SHP77 (cell line): ENCODE data around the gene ELL.

Source experiments
- DNase-seq, 2 experiments: peaks; one replicate each; lab custom pipeline; 2025; lab: John Stamatoyannopoulos, UW

The ELL gene

GRCh38 chr19:18397242-18398202, 124.3 kb downstream of the ELL start, which contains the start of gene LRRC25:
Gene LRRC25 (minus strand): TSS chr19:18397622. CDS start chr19:18396963, 659 bp downstream.
- DNase-seq: no peak

DNA sequence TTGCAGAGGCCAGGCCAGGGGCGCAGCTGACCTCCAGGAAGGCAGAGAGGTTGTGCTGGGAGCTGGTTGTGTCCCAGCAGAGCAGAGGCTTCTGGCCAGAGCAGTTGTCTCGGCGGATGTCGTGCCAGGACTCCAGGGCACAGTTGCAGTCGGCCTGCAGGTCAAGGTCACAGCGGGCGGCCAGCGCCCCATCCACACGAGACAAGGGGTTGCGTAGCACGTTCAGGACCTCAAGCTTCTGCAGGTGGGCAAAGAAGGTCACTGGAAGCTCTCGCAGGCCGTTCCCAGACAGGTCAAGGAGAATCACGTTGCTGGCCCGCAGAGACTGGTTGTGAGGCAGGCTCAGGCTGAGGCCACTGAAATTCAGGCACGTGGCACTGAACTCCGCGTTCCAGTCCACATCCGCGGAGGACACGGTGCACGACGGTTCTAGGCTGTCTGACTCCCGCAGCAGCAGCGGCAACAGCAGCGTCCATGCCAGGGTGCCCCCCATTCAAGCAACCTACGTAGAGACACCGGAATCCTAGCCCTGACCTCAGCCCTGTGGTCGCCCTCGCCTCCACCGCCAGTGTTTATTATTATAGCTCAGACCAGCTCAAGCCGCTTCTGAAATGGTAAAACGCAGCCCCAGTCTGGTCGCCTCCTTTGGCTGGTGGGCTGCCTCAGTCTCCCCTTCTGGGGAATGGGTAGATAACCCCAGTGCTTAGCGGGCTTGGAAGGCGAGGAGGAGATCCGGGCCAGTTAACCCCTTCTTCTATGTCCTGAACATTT, 125.2 kb downstream of the ELL start:
- no peak for DNase-seq

DNA sequence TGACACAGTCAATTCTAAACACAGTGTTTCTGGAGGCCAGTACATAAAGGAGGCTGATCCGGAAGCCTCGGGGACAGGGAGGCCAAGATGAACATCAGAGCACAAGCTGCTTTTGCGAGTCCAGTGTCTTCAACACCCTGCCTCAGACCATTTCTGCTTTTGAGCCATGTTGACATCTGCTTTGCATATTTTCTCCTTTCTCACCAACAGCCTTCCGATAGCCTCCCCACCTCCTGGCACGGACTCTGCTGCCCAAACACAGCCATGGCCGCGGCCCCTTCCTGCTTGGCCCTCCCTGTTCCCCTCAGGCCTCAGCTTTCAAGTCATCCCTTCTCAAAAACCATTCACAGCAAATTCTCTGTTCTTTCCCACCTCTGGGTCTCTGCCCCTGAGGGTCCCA, 128.0 kb downstream of the ELL start:
- DNase-seq: no peak

- no peak for DNase-seq
Observed at GRCh38 chr19:18392926-18393325, 128.9 kb downstream of the ELL start.
